HEK293T (cell line): Measurements from ENCODE around the gene PITPNC1.

ENCODE experiments used
- ARNT ChIP-seq: fragments of 450-650 bp; IDR thresholded peaks from 2 replicates; pipeline ENCODE4 v1.6.1; 2017; ENCODE audit warnings: mild to moderate bottlenecking
- BHLHE40 ChIP-seq: fragments of 450-650 bp; IDR thresholded peaks from 2 replicates; pipeline ENCODE4 v1.6.1; 2016; ENCODE audit warnings: mild to moderate bottlenecking, moderate library complexity, borderline replicate concordance
- CTBP1 ChIP-seq: fragments of 450-650 bp; IDR thresholded peaks from 2 replicates; pipeline ENCODE4 v1.6.1; 2016; ENCODE audit warnings: borderline replicate concordance
- ELF4 ChIP-seq: fragments of 450-650 bp; IDR thresholded peaks from 2 replicates; pipeline ENCODE4 v1.6.1; 2017; ENCODE audit warnings: antibody characterized with exemption
- FOXA1 ChIP-seq: fragments of 450-650 bp; IDR thresholded peaks from 2 replicates; pipeline ENCODE4 v1.6.1; 2016; ENCODE audit warnings: mild to moderate bottlenecking
- FOXK2 ChIP-seq: fragments of 450-650 bp; IDR thresholded peaks from 2 replicates; pipeline ENCODE4 v1.6.1; 2016; ENCODE audit warnings: mild to moderate bottlenecking
- FOXM1 ChIP-seq: fragments of 450-650 bp; IDR thresholded peaks from 2 replicates; pipeline ENCODE4 v1.6.1; 2017; ENCODE audit warnings: mild to moderate bottlenecking, borderline replicate concordance
- L3MBTL2 ChIP-seq: fragments of 450-650 bp; conservative IDR thresholded peaks from 2 replicates; pipeline ENCODE4 v1.6.1; 2016; ENCODE audit warnings: mild to moderate bottlenecking
- NFRKB ChIP-seq: fragments of 450-650 bp; IDR thresholded peaks from 2 replicates; pipeline ENCODE4 v1.6.1; 2016; ENCODE audit warnings: mild to moderate bottlenecking, moderate library complexity
- SP1 ChIP-seq: fragments of 450-650 bp; IDR thresholded peaks from 2 replicates; pipeline ENCODE4 v1.6.1; 2017

GRCh38 chr17:67520252-67520906, 143.3 kb downstream of the PITPNC1 start:
- TF ChIP-seq FOXM1, result no peak
- no peak for TF ChIP-seq NFRKB
- TF ChIP-seq SP1, result no peak
- no peak for TF ChIP-seq FOXK2
- TF ChIP-seq ELF4, result no peak
- peak; percentile 8; the same call in 1 of the 2 replicates for TF ChIP-seq CTBP1
- TF ChIP-seq FOXA1, result no peak
- no peak for TF ChIP-seq BHLHE40
- TF ChIP-seq L3MBTL2, result no peak
- TF ChIP-seq ARNT, result no peak
